Activated CD8-positive, alpha-beta T cell treated with anti-CD3 and anti-CD28 coated beads, Interleukin-2, amount 10 ng/mL, durations not matched to agents 7 days and 5 days (primary cell): ENCODE measurements around the gene KRT86. TPM values are rescaled to one million over a fixed set of nuclear protein-coding genes. Genes with fewer than 3 reads are reported as not detected.

Source experiments
- ATAC-seq: fragments of 150-1000 bp; cut with Tn5 transposase; one replicate; pipeline ENCODE4 v1.10.0; 2021; ENCODE audit warnings: moderate library complexity
- CTCF ChIA-PET: fragments of 350-600 bp; sonication (Branson Sonifier 250); formaldehyde crosslinking; loops from one replicate; lab custom pipeline; 2021; ENCODE audit warnings: antibody characterized with exemption; lab: Charles Lee
- POLR2A ChIA-PET: fragments of 350-600 bp; sonication (Branson Sonifier 250); formaldehyde crosslinking; loops from one replicate; lab custom pipeline; 2021; ENCODE audit warnings: antibody characterized with exemption; lab: Charles Lee
- DNase-seq: peaks from one replicate; pipeline ENCODE4 v3.0.0-alpha.2; 2020
- H3K27ac Mint-ChIP-seq: one replicate; pipeline ENCODE4 v1.8.0; 2021; ENCODE audit warnings: mild to moderate bottlenecking, mixed read lengths
- H3K27me3 Mint-ChIP-seq: one replicate; pipeline ENCODE4 v1.8.0; 2021; ENCODE audit warnings: low read depth, mixed read lengths
- H3K36me3 Mint-ChIP-seq: one replicate; pipeline ENCODE4 v1.8.0; 2021; ENCODE audit warnings: low read depth, mixed read lengths
- H3K4me1 Mint-ChIP-seq: one replicate; pipeline ENCODE4 v1.8.0; 2021; ENCODE audit warnings: low read depth, mixed read lengths
- H3K4me3 Mint-ChIP-seq: one replicate; pipeline ENCODE4 v1.8.0; 2021; ENCODE audit warnings: mild to moderate bottlenecking, mixed read lengths
- H3K9me3 Mint-ChIP-seq: one replicate; pipeline ENCODE4 v1.8.0; 2022; ENCODE audit warnings: mixed read lengths; ENCODE audit not compliant: insufficient read depth
- total RNA-seq, 2 experiments: library from RNA; stranded (reverse); gene quantifications; one replicate each; pipeline ENCODE4 v1.2.3, GENCODE V29; 2021

Gene KRT86
- total RNA-seq: 1 to 10 TPM; 1.1 TPM

- Mint-ChIP-seq H3K36me3 (no peaks in the 10 kb centered on the region), H3K27ac (no peak within 1 kb of the TSS), H3K4me3 (no peak within 1 kb of the TSS), H3K4me1 (peaks cover 21% of the 10 kb centered on the region), H3K9me3 (no peaks in the 10 kb centered on the region), H3K27me3 (peaks cover 42% of the 10 kb centered on the region)
- DNase-seq (no peak), ATAC-seq (no peak)
- ChIA-PET CTCF (interaction anchor here (1.0 to 7.8 kb wide), 3 partner anchors 10 to 87 kb away, joined by 3 to 89 read pairs (median 3); no protein-coding TSS in a partner anchor), POLR2A (no interaction called here)
These were observed at the start of gene KRT86 for GRCh38 chr12:52274521-52275120. TSS of gene KRT86 (plus strand) at chr12:52274645. CDS start at chr12:52301917, 27,272 bp downstream.

- Mint-ChIP-seq H3K36me3 (no peaks in the 10 kb centered on the region), H3K4me1 (peaks cover 9% of the 10 kb centered on the region), H3K27ac (no peak overlapping the region), H3K27me3 (peaks cover 65% of the 10 kb centered on the region), H3K4me3 (no peak overlapping the region), H3K9me3 (no peaks in the 10 kb centered on the region)
- ChIA-PET POLR2A (no interaction called here), CTCF (interaction anchor here (1.2 to 6.3 kb wide), 6 partner anchors 11 to 102 kb away, joined by 4 to 89 read pairs (median 12); partner anchors contain the start of gene KRT86)
- DNase-seq (no peak), ATAC-seq (no peak)
These were observed 48.7 kb upstream of the KRT86 start for GRCh38 chr12:52225752-52226151.

GRCh38 chr12:52226446-52226845, 48.0 kb upstream of the KRT86 start:
- Mint-ChIP-seq H3K4me1 (peaks cover 7% of the 10 kb centered on the region), H3K9me3 (no peaks in the 10 kb centered on the region), H3K27me3 (peaks cover 67% of the 10 kb centered on the region), H3K36me3 (no peaks in the 10 kb centered on the region), H3K4me3 (no peak overlapping the region), H3K27ac (no peak overlapping the region)
- no peak for DNase-seq
- POLR2A ChIA-PET: no interaction called here
- ATAC-seq: no peak
- CTCF ChIA-PET: interaction anchor here (1.4 to 4.2 kb wide), 4 partner anchors 11 to 69 kb away, joined by 3 to 23 read pairs (median 8); no protein-coding TSS in a partner anchor

- H3K4me3 Mint-ChIP-seq: no peak overlapping the region
- no peaks in the 10 kb centered on the region for H3K9me3 Mint-ChIP-seq
- POLR2A ChIA-PET: no interaction called here
- H3K4me1 Mint-ChIP-seq: no peaks in the 10 kb centered on the region
- no peak overlapping the region for H3K27ac Mint-ChIP-seq
- no peak for DNase-seq
- H3K36me3 Mint-ChIP-seq: no peaks in the 10 kb centered on the region
- peaks cover 74% of the 10 kb centered on the region for H3K27me3 Mint-ChIP-seq
- CTCF ChIA-PET: interaction anchor here (1.4 kb wide), 1 partner anchor 12 kb away, joined by 3 read pairs; no protein-coding TSS in a partner anchor
- no peak for ATAC-seq
These were observed 46.8 kb upstream of the KRT86 start for GRCh38 chr12:52227606-52228166.

- DNase-seq (no peak), ATAC-seq (no peak)
- no peak overlapping the region for H3K4me3 Mint-ChIP-seq
- H3K4me1 Mint-ChIP-seq: no peaks in the 10 kb centered on the region
- ChIA-PET CTCF (no interaction called here), POLR2A (no interaction called here)
- peaks cover 77% of the 10 kb centered on the region for H3K27me3 Mint-ChIP-seq
- no peak overlapping the region for H3K27ac Mint-ChIP-seq
- H3K36me3 Mint-ChIP-seq: no peaks in the 10 kb centered on the region
- no peaks in the 10 kb centered on the region for H3K9me3 Mint-ChIP-seq
These were observed 46.1 kb upstream of the KRT86 start for GRCh38 chr12:52228366-52228765.

GRCh38 chr12:52228931-52229330, 45.5 kb upstream of the KRT86 start:
- ATAC-seq (no peak), DNase-seq (no peak)
- Mint-ChIP-seq H3K4me3 (no peak overlapping the region), H3K27me3 (peaks cover 78% of the 10 kb centered on the region), H3K9me3 (no peaks in the 10 kb centered on the region), H3K4me1 (no peaks in the 10 kb centered on the region), H3K36me3 (no peaks in the 10 kb centered on the region), H3K27ac (no peak overlapping the region)
- CTCF ChIA-PET: no interaction called here
- POLR2A ChIA-PET: interaction anchor here (1.6 kb wide), 1 partner anchor 9 kb away, joined by 3 read pairs; no protein-coding TSS in a partner anchor

GRCh38 chr12:52229836-52230343, 44.6 kb upstream of the KRT86 start:
- H3K27ac Mint-ChIP-seq: no peak overlapping the region
- H3K4me1 Mint-ChIP-seq: no peaks in the 10 kb centered on the region

GRCh38 chr12:52230364-52231281, 43.8 kb upstream of the KRT86 start:
- H3K27ac Mint-ChIP-seq: no peak overlapping the region
- ChIA-PET POLR2A (interaction anchor here (1.6 kb wide), 1 partner anchor 8 kb away, joined by 3 read pairs; no protein-coding TSS in a partner anchor), CTCF (interaction anchor here (0.9 to 1.0 kb wide), 3 partner anchors 14 to 49 kb away, joined by 3 to 4 read pairs (median 4); no protein-coding TSS in a partner anchor)
- H3K9me3 Mint-ChIP-seq: no peaks in the 10 kb centered on the region
- H3K4me3 Mint-ChIP-seq: no peak overlapping the region
- no peaks in the 10 kb centered on the region for H3K4me1 Mint-ChIP-seq
- H3K27me3 Mint-ChIP-seq: peaks cover 73% of the 10 kb centered on the region
- ATAC-seq: no peak
- no peak for DNase-seq
- H3K36me3 Mint-ChIP-seq: no peaks in the 10 kb centered on the region

More at GRCh38 chr12:52229836-52230343, 44.6 kb upstream of the KRT86 start:
- ChIA-PET CTCF (interaction anchor here (0.9 to 1.0 kb wide), 3 partner anchors 15 to 49 kb away, joined by 3 to 4 read pairs (median 4); no protein-coding TSS in a partner anchor), POLR2A (interaction anchor here (1.6 kb wide), 1 partner anchor 8 kb away, joined by 3 read pairs; no protein-coding TSS in a partner anchor)
- DNase-seq (no peak), ATAC-seq (no peak)
- Mint-ChIP-seq H3K4me3 (no peak overlapping the region), H3K27me3 (peaks cover 75% of the 10 kb centered on the region), H3K9me3 (no peaks in the 10 kb centered on the region), H3K36me3 (no peaks in the 10 kb centered on the region)

- CTCF ChIA-PET: interaction anchor here (1.8 kb wide), 1 partner anchor 9 kb away, joined by 5 read pairs; no protein-coding TSS in a partner anchor
- DNase-seq (no peak), ATAC-seq (no peak)
- Mint-ChIP-seq H3K9me3 (no peaks in the 10 kb centered on the region), H3K27ac (no peak overlapping the region), H3K27me3 (peaks cover 69% of the 10 kb centered on the region), H3K4me3 (no peak overlapping the region), H3K36me3 (no peaks in the 10 kb centered on the region), H3K4me1 (no peaks in the 10 kb centered on the region)
- POLR2A ChIA-PET: no interaction called here
These were observed 42.9 kb upstream of the KRT86 start for GRCh38 chr12:52231305-52232202.

GRCh38 chr12:52232203-52232673, 42.2 kb upstream of the KRT86 start:
- no peak for DNase-seq
- Mint-ChIP-seq H3K36me3 (no peaks in the 10 kb centered on the region), H3K4me1 (no peaks in the 10 kb centered on the region), H3K27me3 (peaks cover 62% of the 10 kb centered on the region), H3K4me3 (no peak overlapping the region), H3K27ac (no peak overlapping the region), H3K9me3 (no peaks in the 10 kb centered on the region)
- no peak for ATAC-seq
- ChIA-PET POLR2A (no interaction called here), CTCF (interaction anchor here (1.8 kb wide), 1 partner anchor 10 kb away, joined by 5 read pairs; no protein-coding TSS in a partner anchor)
